DMS153 treated with DMSO at 0.1 percent for 48 hours (cell line): ENCODE data around the gene SF3B6.
A peak's percentile ranks its signal among the peaks of the same experiment; 100 is the strongest.
"Not testable (repeated sequence)": the region's sequence is repeated elsewhere in the genome, so short reads cannot be mapped to it uniquely, and the experiment has no call there.

Experiments
- DNase-seq: peaks from one replicate; lab custom pipeline; 2025; ENCODE audit not compliant: unreplicated experiment; lab: John Stamatoyannopoulos, UW

The SF3B6 gene

GRCh38 chr2:24095171-24095677 is 19.1 kb upstream of the SF3B6 start:
- not testable (repeated sequence) for DNase-seq

- not testable (repeated sequence) for DNase-seq
These were observed 17.1 kb upstream of the SF3B6 start for GRCh38 chr2:24093270-24093669.

- DNase-seq, result no peak
These were observed 12.8 kb upstream of the SF3B6 start for GRCh38 chr2:24088821-24089359.

- no peak for DNase-seq
These were observed 10.9 kb upstream of the SF3B6 start for GRCh38 chr2:24087032-24087431.

GRCh38 chr2:24086241-24086640 is 10.1 kb upstream of the SF3B6 start:
- DNase-seq, result no peak

- DNase-seq, result no peak
These were observed 9.0 kb upstream of the SF3B6 start for GRCh38 chr2:24085200-24085489.

GRCh38 chr2:24084386-24085199 is 8.5 kb upstream of the SF3B6 start, which contains the start of gene TP53I3:
TSS of gene TP53I3 (minus strand) at chr2:24084834. CDS start at chr2:24084326, 508 bp downstream.
- peak; percentile 72 for DNase-seq

- DNase-seq, result peak; percentile 71
These were observed 7.7 kb upstream of the SF3B6 start for GRCh38 chr2:24083567-24084385.

GRCh38 chr2:24082787-24083566 is 6.9 kb upstream of the SF3B6 start:
- no peak for DNase-seq

GRCh38 chr2:24080701-24081100 is 4.6 kb upstream of the SF3B6 start:
- no peak for DNase-seq

- DNase-seq, result no peak
These were observed 1.8 kb upstream of the SF3B6 start for GRCh38 chr2:24077879-24078278.

GRCh38 chr2:24077535-24077877 is 1.4 kb upstream of the SF3B6 start:
- DNase-seq, result no peak

- no peak for DNase-seq
These were observed 866 bp upstream of the SF3B6 start for GRCh38 chr2:24076849-24077534.

GRCh38 chr2:24075259-24075658 is 867 bp downstream of the SF3B6 start:
- DNase-seq, result no peak

GRCh38 chr2:24073816-24074215 is 2.3 kb downstream of the SF3B6 start:
- no peak for DNase-seq

GRCh38 chr2:24072259-24072658 is 3.9 kb downstream of the SF3B6 start:
- DNase-seq, result no peak

GRCh38 chr2:24065341-24065740 is 10.8 kb downstream of the SF3B6 start:
- no peak for DNase-seq

- no peak for DNase-seq
These were observed 17.4 kb downstream of the SF3B6 start for GRCh38 chr2:24058564-24059271.

GRCh38 chr2:24055750-24056149 is 20.4 kb downstream of the SF3B6 start:
- no peak for DNase-seq
